Prostate gland (tissue), 2 donors: ENCODE data around the gene MYO5B.

ENCODE experiments used
- CTCF ChIP-seq, 4 experiments: fragments of 200-600 bp in 2 of 4; fragments of 450-650 bp in 2 of 4; sonication (generic) in 2 of 4; IDR thresholded peaks; 1 replicate in 3 of 4; 2 replicates in 1 of 4; pipeline ENCODE4 v1.5.1; 2016 to 2019; ENCODE audit warnings: antibody characterized with exemption in 4 of 4, mild to moderate bottlenecking in 2 of 4, moderate library complexity in 2 of 4
- POLR2A ChIP-seq: fragments of 450-650 bp; IDR thresholded peaks from one replicate; pipeline ENCODE4 v1.6.1; 2016; ENCODE audit warnings: antibody characterized with exemption, mild to moderate bottlenecking
- POLR2AphosphoS5 ChIP-seq: sonication (generic); formaldehyde crosslinking; IDR thresholded peaks from one replicate; pipeline ENCODE4 v1.6.1; 2017; ENCODE audit warnings: antibody characterized with exemption

- TF ChIP-seq CTCF (IDR thresholded peaks at IDR 0.05) (no peak), POLR2A (no peak), POLR2AphosphoS5 (no peak)
Observed at GRCh38 chr18:50083708-50084107, 111.2 kb downstream of the MYO5B start.
